Occipital lobe (tissue), 2 donors: ENCODE results near the gene RLBP1. TPM values are rescaled to one million over a fixed set of nuclear protein-coding genes. Genes with fewer than 3 reads are reported as not detected.
"Not testable (repeated sequence)": the region's sequence is repeated elsewhere in the genome, so short reads cannot be mapped to it uniquely, and the experiment has no call there.

Experiments used
- DNase-seq: peaks from one replicate; lab custom pipeline; 2025; lab: John Stamatoyannopoulos, UW
- total RNA-seq: library from RNA; depleted of rRNA; stranded (reverse); fragments of >200 nt; gene quantifications from one replicate; pipeline ENCODE4 v1.2.3, GENCODE V29; 2014

RLBP1 gene
- 2.3 TPM for total RNA-seq

- no peak for DNase-seq
Measured at GRCh38 chr15:89221543-89221942, at the start of gene RLBP1. Gene RLBP1 (minus strand): TSS chr15:89221579. CDS start chr15:89218975, 2,604 bp downstream.

- not testable (repeated sequence) for DNase-seq
Measured at GRCh38 chr15:89250142-89250541, 28.8 kb upstream of the RLBP1 start.

GRCh38 chr15:89248584-89248983, 27.2 kb upstream of the RLBP1 start:
- no peak for DNase-seq

- DNase-seq: no peak
Measured at GRCh38 chr15:89247446-89247845, 26.1 kb upstream of the RLBP1 start.

DNA sequence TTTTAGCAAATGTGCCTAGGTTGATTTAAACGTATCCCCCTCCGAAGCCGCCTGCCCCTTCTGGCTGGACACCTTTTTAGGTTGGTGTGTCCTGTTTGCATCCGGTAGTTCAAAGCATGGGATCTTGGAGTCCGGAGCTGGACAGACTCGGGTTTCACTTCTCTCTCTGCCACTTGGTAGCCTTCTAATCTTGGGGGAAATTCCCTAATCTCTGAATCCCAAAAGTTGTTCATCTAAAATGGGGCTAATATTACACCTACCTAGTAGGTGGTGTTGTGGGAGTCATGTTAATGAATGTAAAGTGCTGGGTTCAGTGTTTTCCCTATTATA, 23.2 kb upstream of the RLBP1 start:
- no peak for DNase-seq

GRCh38 chr15:89243691-89244573, 22.6 kb upstream of the RLBP1 start, which contains the start of gene FANCI:
Gene FANCI (plus strand): TSS chr15:89243979. CDS start chr15:89247648, 3,669 bp downstream.
- DNase-seq: peak; percentile 94

DNA sequence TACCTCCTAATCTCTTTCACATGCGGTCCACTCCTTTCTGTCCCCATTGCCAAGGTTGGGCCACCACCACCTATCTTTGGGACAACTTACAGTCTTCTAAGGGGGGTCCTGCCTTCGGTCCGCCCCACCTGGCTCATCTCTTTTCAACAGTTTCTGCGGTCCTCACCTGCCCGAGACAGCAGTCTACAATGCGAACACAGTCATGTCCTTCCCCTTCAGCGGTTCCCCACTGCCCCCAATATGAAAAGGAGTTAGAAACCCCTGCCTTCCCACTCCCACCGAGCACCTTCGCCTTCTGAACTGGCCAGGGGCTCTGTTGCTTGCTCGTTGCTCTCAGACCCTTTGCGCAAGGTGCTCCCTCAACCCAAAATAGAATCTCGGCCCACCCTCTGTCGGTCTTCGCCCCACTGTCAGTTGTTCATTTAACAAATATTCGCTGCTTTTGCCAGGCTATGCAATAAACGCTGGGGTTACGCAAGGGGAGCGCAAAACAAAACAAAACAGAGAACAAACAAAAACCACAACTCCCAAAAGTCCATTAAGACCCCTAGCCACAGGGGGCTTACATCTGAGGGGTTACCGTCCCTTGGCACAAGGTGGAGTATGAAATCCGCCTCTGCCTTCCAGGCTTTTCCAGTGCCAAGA, 21.8 kb upstream of the RLBP1 start:
- DNase-seq: no peak

- DNase-seq: not testable (repeated sequence)
Measured at GRCh38 chr15:89239883-89240810, 18.8 kb upstream of the RLBP1 start.

DNA sequence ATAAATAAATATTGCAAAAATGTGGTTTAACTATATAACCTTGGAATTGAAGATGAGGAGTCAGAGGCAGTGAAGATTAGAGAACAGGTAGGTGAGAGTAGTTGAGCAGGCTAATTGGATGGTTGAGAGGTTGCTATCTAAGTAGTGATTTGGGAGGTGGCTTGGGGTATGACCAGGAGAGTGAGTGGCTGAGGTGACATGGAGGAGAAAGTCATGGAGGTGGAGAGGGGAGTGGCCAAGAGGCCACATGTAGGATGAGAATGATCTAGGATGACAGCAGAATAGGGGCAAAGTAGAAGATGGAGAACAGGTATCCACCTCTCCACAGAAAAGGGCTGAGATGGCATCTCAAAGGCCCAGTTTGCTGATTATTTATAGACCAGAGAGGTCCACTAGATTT, 10.5 kb upstream of the RLBP1 start:
- DNase-seq: no peak

DNA sequence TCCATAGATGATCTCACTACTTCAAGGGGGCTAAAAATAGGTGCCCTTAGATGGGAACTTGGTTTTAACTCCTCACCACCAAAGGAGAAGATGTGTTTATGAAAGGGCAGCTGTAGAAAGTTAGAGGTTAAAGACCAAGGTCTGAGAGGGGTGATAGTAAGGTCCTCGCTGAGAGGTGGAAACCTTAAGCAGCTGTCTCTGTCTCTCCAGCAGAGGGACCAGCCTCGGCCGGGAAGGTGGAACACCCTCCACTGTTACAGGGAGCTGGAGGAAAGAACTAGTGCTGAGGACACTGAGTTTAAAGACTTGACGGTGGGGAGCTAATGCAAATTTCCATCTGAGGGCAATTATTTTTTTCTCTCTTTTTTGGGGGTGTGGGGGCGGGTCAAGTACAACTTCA, 8.9 kb upstream of the RLBP1 start:
- no peak for DNase-seq

- DNase-seq: no peak
Measured at GRCh38 chr15:89227425-89227824, 6.0 kb upstream of the RLBP1 start.

DNA sequence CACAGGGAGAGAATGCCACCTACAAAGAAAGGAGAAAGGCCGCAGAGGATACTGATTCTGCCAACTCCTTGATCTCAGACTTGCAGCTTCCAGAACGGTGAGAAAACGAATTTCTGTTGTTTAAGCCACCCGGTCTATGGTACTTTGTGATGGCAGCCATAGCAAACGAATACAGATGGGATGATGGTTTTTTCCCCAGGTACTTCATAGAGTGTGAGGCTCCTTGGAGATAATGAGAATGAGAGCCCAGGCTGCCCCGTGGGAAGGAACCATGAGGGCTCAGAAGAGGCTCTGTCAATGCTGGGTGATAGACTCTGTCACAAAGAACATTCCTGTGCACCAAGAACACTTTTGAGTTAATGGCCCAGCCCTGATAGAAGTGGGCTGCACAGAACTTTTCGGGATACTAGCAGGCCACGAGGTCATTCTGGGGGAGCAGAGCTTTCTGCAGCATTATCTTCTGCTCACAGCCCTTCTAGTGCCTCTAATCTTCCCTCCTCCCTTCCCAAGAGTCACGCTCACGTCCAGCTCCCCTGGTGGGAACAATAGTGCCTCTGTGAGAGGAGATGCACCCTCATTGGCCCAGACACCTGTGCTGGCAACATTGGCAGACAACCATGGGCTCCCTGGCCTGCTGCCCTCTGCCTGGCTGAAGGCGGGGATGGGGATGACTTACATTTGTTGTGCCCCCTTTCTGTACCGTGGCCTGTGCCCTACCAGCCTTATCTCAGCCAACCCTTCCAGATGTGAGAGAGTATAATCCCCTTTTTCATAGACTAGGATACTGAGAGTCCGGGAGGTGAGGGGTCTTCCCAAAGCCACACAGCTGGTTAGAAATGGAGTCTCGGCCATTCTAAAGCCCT, 5.2 kb upstream of the RLBP1 start:
- no peak for DNase-seq

GRCh38 chr15:89225588-89225987, 4.2 kb upstream of the RLBP1 start:
- DNase-seq: no peak

DNA sequence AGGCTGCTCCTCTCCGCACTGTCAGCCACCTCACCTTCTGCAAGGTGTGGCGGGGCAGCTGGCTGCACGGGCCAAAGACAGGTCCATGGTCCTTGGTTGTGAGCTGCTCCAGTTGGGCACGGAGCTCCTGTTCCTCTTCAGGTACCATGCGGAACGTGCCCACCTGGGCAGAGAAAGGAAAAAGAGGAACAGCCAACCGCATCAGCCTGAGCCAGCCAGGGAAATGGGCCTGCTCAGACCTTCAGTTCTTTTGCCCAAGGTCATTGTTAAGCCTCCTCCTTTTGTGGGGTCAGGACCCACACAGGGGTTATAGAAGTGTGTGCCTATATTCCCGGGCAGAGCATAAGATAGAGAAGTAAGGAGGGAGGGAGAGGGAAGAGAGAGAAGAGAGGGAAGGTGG, 2.8 kb downstream of the RLBP1 start:
- no peak for DNase-seq

GRCh38 chr15:89217686-89218376, 3.5 kb downstream of the RLBP1 start:
- DNase-seq: no peak

GRCh38 chr15:89217031-89217430, 4.3 kb downstream of the RLBP1 start:
- DNase-seq: no peak

- DNase-seq: no peak
Measured at GRCh38 chr15:89215627-89216026, 5.8 kb downstream of the RLBP1 start.

DNA sequence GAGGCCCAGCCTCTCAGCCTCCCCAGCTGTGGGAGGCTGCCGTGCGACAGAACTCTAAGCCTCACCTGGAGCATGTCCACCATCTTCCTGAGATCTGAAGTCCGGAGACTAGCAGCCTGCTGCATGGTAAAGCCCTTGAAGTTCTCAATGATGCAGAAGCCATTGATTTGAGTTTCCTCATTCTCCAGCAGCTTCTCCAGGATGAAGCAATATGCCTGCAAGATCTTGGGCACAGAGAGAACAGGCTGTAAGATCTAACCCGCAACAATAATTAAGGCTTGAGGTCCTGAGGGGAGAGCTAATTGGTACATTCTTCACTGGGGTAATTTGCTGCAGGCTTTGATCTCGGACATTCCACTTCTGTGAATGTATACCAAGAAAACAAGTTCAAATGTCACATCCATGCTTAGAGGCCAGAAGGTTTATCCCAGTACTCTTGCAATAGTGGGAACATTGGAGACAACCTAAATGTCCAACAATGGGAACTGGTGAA, 9.7 kb downstream of the RLBP1 start:
- DNase-seq: no peak

GRCh38 chr15:89209057-89209456, 12.3 kb downstream of the RLBP1 start:
- DNase-seq: no peak

GRCh38 chr15:89208256-89208655, 13.1 kb downstream of the RLBP1 start:
- no peak for DNase-seq
